Measurements from ENCODE around the gene TMEM132C. TPM values are rescaled to one million over a fixed set of nuclear protein-coding genes. Genes with fewer than 3 reads are reported as not detected.

The TMEM132C gene
- total RNA-seq (1 to 10 TPM in 3 of 9 donors, under 1 TPM in 6; 0.05 to 5.9 (median 0.82) TPM), polyA plus RNA-seq (1 to 10 TPM; 1.2 to 1.5 TPM)
- long read RNA-seq, donor 1: 0 reads
- long read RNA-seq, donor 2: 0 reads
- long read RNA-seq, donor 3: 0 reads

GRCh38 chr12:128267131-128267622 lies at the start of gene TMEM132C:
Gene TMEM132C, plus strand, starts transcription at chr12:128267170. Its CDS starts 233 bp downstream, at chr12:128267403.
- ATAC-seq (peak in 1 of 4 donors; percentile 19), DNase-seq (no peak)
- H3K4me1 ChIP-seq: peaks cover 0 to 19% (median 2%) of the 10 kb centered on the region in 12 donors
- intact Hi-C loops (cut with DNase I): loop anchor here in 5 of 10 donors (10.0 kb wide), 3 partner anchors 58 to 118 kb away; no protein-coding TSS in a partner anchor
- no peak within 1 kb of the TSS for H3K27ac ChIP-seq
- TF ChIP-seq CTCF (IDR thresholded peaks at IDR 0.05) (no peak), POLR2A (IDR thresholded peaks at IDR 0.05) (no peak)
- 1 to 2% (median 2%) methylated on average over 10 to 73 of the region's 73 CpGs for whole genome bisulfite sequencing, 4 donors
- peaks cover 0 to 11% (median 0%) of the 10 kb centered on the region in 12 donors for H3K9me3 ChIP-seq
- no peaks in the 10 kb centered on the region for H3K36me3 ChIP-seq
- H3K27me3 ChIP-seq: peaks cover 8 to 76% (median 49%) of the 10 kb centered on the region in 9 donors
- peak within 1 kb of the TSS in 11 of 12 donors; percentile 24 to 53 (median 40) for H3K4me3 ChIP-seq

GRCh38 chr12:128224226-128224625 lies 42.7 kb upstream of the TMEM132C start:
- intact Hi-C loops (cut with DNase I): loop anchor here in 1 of 10 donors (10.0 kb wide), 1 partner anchor 121 kb away; no protein-coding TSS in a partner anchor
- peaks cover 0 to 9% (median 0%) of the 10 kb centered on the region in 9 donors for H3K27me3 ChIP-seq
- H3K4me1 ChIP-seq: no peaks in the 10 kb centered on the region
- no peak overlapping the region for H3K27ac ChIP-seq
- TF ChIP-seq CTCF (IDR thresholded peaks at IDR 0.05): no peak
- TF ChIP-seq POLR2A (IDR thresholded peaks at IDR 0.05): no peak
- WGBS, 4 donors: 47 to 63% (median 59%) methylated on average over 7 of the region's 7 CpGs
- DNase-seq (no peak), ATAC-seq (no peak)
- H3K36me3 ChIP-seq: no peaks in the 10 kb centered on the region
- H3K9me3 ChIP-seq: no peaks in the 10 kb centered on the region
- H3K4me3 ChIP-seq: no peak overlapping the region

- Histone ChIP-seq H3K4me3 (no peak overlapping the region), H3K9me3 (no peaks in the 10 kb centered on the region), H3K36me3 (no peaks in the 10 kb centered on the region), H3K4me1 (no peaks in the 10 kb centered on the region), H3K27me3 (peaks cover 0 to 12% (median 0%) of the 10 kb centered on the region in 9 donors), H3K27ac (no peak overlapping the region)
- DNase-seq (no peak), ATAC-seq (no peak)
- WGBS, 4 donors: 61 to 68% (median 64%) methylated on average over 6 of the region's 6 CpGs
- TF ChIP-seq POLR2A (IDR thresholded peaks at IDR 0.05) (no peak), CTCF (IDR thresholded peaks at IDR 0.05) (no peak)
- intact Hi-C loops (cut with DNase I): loop anchor here in 1 of 10 donors (10.0 kb wide), 1 partner anchor 116 kb away; no protein-coding TSS in a partner anchor
These were observed 38.4 kb upstream of the TMEM132C start for GRCh38 chr12:128228581-128228980.

GRCh38 chr12:128235635-128236417 lies 31.1 kb upstream of the TMEM132C start:
- intact Hi-C loops (cut with DNase I): no loop called here
- no peak for ATAC-seq
- WGBS, 4 donors: 61 to 65% (median 64%) methylated on average over 6 of the region's 6 CpGs

More at GRCh38 chr12:128235635-128236417, 31.1 kb upstream of the TMEM132C start:
- Histone ChIP-seq H3K4me3 (no peak overlapping the region), H3K36me3 (no peaks in the 10 kb centered on the region), H3K4me1 (no peaks in the 10 kb centered on the region), H3K27me3 (peaks cover 0 to 5% (median 0%) of the 10 kb centered on the region in 9 donors), H3K9me3 (peaks cover 0 to 9% (median 0%) of the 10 kb centered on the region in 12 donors), H3K27ac (no peak overlapping the region)
- TF ChIP-seq CTCF (IDR thresholded peaks at IDR 0.05): no peak
- no peak for TF ChIP-seq POLR2A (IDR thresholded peaks at IDR 0.05)
- no peak for DNase-seq

Data from heart left ventricle (tissue), 16 donors.